ENCODE measurements around the gene ZNF132. TPM values are rescaled to one million over a fixed set of nuclear protein-coding genes. Genes with fewer than 3 reads are reported as not detected.
"Not testable (repeated sequence)": the region's sequence is repeated elsewhere in the genome, so short reads cannot be mapped to it uniquely, and the experiment has no call there.

Gene ZNF132
- total RNA-seq (6.4 TPM), polyA plus RNA-seq (1.6 TPM)
- long read RNA-seq, donor 1, result 0 reads
- long read RNA-seq, donor 2, partial matches to known transcripts, result 0 of 4 reads
- long read RNA-seq, donor 2, other reads (novel, unspliced or antisense), result 0 of 4 reads
- long read RNA-seq, donor 3, partial matches to known transcripts, result 0 of 3 reads
- long read RNA-seq, donor 3, other reads (novel, unspliced or antisense), result 0 of 3 reads
- long read RNA-seq, donor 4, partial matches to known transcripts, result 0 of 5 reads
- long read RNA-seq, donor 4, other reads (novel, unspliced or antisense), result 0 of 5 reads
- long read RNA-seq, donor 5, partial matches to known transcripts, result 0 of 7 reads
- long read RNA-seq, donor 5, other reads (novel, unspliced or antisense), result 0 of 7 reads
- long read RNA-seq, donor 6, partial matches to known transcripts, result 0 of 1 reads
- long read RNA-seq, donor 6, other reads (novel, unspliced or antisense), result 0 of 1 reads
- long read RNA-seq, donor 7, result 0 reads
- long read RNA-seq, donor 8, result 0 reads
- long read RNA-seq, donor 9, partial matches to known transcripts, result 0 of 2 reads
- long read RNA-seq, donor 9, other reads (novel, unspliced or antisense), result 0 of 2 reads
- long read RNA-seq, donor 10, partial matches to known transcripts, result 0 of 3 reads
- long read RNA-seq, donor 10, other reads (novel, unspliced or antisense), result 0 of 3 reads

DNA sequence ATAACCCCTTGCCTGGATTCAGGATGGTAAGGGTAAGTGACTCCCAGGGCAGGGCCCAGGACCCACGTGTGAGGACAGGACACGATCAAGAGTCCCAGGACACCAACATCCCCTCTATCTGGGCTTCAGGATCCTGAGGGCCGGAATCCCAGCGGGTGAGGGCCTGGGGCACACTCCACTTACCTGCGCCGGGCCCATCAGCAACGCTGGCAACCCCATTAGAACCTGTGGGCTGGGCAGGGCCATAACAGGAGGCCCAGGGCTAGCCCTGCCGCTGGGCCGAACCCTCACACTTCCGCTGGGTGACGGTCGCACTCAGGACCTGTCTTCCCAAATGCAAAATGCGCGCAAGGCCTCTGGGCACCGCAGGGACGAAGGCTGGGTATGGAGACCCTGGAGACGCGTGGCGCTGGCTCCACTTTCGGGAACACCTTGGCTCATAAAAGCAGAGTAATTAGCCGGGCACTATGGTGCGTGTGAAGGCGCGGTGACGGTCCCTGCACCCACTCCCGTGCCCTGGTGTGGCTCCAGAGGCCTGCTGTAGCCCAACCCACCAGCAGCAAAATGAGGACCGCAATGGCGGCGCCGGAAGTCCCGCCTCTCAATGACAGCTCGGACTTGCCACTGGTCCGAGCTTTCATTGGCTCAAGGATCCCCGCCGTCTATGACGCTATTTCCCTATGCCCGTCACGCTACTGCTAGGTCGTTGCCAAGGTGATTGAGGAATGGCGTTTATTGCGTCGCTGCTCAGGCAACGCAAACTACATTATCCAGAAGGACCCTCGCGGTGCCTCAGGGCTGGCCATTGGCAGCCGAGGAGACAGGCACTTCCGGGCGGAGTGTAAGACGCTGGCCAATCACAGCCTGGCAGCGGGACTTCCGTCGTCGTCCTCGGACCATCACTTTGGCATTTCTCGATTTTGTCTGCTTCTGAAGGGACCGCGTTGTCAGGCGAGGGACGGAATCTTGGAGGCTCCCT, at the start of gene ZNF132:
TSS of gene ZNF132 (minus strand) at position 578 of the 979 bp plus-strand sequence. CDS start at position 246, 332 bp downstream.
- H3K4me1 ChIP-seq (ENCODE audit: control insufficient read depth in 2 of 2, insufficient read depth in 2 of 2, low read length in 2 of 2), result peaks cover 6 to 13% of the 10 kb centered on the region in 2 donors
- peak within 1 kb of the TSS; percentile 59 to 83 for H3K27ac ChIP-seq (ENCODE audit: low read depth in 1 of 2, low read length in 1 of 2)
- 8% methylated on average over 59 of the region's 59 CpGs for WGBS

DNA sequence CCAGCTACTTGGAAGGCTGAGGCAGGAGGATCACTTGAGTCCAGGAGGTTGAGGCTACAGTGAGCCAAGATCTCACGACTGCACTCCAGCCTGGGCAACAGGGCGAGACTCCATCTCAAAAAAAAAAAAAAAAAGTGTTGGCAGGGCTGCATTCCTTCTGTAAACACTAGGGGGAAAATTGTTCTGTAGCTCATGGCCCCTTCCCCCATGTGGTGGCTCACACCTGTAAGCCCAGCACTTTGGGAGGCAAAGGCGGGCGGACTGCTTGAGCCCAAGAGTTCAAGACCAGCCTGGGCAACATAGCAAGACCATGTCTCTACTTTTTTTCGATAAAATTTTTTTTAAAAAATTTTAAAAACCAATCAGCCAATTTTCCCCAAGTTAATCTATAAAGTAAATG, 44.4 kb upstream of the ZNF132 start:
- not testable (repeated sequence) for H3K27me3 ChIP-seq (ENCODE audit: control insufficient read depth in 2 of 2, insufficient read depth in 1 of 2, low read length in 1 of 2); H3K4me3 ChIP-seq (ENCODE audit: low read length in 2 of 2); H3K27ac ChIP-seq (ENCODE audit: low read depth in 1 of 2, low read length in 1 of 2); H3K9me3 ChIP-seq (ENCODE audit: control insufficient read depth in 2 of 2, insufficient read depth in 1 of 2, low read length in 1 of 2); DNase-seq (ENCODE audit: low read depth in 6 of 9, low spot score in 9 of 9)
- Histone ChIP-seq H3K36me3 (ENCODE audit: control insufficient read depth in 2 of 2, insufficient read depth in 2 of 2, low read length in 1 of 2) (peaks cover 6 to 13% of the 10 kb centered on the region in 2 donors), H3K4me1 (ENCODE audit: control insufficient read depth in 2 of 2, insufficient read depth in 2 of 2, low read length in 2 of 2) (peaks cover 3 to 22% of the 10 kb centered on the region in 2 donors)
- 98% methylated on average over 5 of the region's 5 CpGs for WGBS

More for the DNA sequence above, at the start of gene ZNF132:
- H3K9me3 ChIP-seq (ENCODE audit: control insufficient read depth in 2 of 2, insufficient read depth in 1 of 2, low read length in 1 of 2), result peaks cover 3 to 42% of the 10 kb centered on the region in 2 donors
- H3K27me3 ChIP-seq (ENCODE audit: control insufficient read depth in 2 of 2, insufficient read depth in 1 of 2, low read length in 1 of 2), result peaks cover 5% of the 10 kb centered on the region in 2 donors
- DNase-seq (ENCODE audit: low read depth in 6 of 9, low spot score in 9 of 9), result peak; percentile 89 to 98 (median 94)
- peak within 1 kb of the TSS; percentile 52 to 59 for H3K4me3 ChIP-seq (ENCODE audit: low read length in 2 of 2)
- H3K36me3 ChIP-seq (ENCODE audit: control insufficient read depth in 2 of 2, insufficient read depth in 2 of 2, low read length in 1 of 2), result peaks cover 1 to 8% of the 10 kb centered on the region in 2 donors

DNA sequence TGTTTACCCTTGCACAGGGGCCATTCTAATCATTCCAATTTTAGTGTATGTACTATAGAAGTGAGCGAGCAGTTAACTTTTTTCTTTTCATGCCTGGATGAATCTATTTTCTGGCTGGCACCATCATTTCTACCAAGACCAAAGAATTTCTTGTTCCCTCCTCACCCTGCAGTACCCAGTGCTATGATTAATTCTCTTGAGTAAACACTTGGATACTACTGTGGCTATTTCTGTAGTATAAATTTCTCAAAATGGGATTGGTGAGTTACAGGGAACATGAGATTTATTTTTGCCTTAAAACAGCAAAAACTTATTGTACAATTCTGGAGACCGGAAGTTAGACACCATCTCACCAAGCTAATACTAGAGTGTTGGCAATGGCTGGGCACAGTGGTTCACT, 43.8 kb upstream of the ZNF132 start:
- WGBS, result 100% methylated on average over 2 of the region's 2 CpGs
- Histone ChIP-seq H3K9me3 (ENCODE audit: control insufficient read depth in 2 of 2, insufficient read depth in 1 of 2, low read length in 1 of 2) (no peaks in the 10 kb centered on the region), H3K36me3 (ENCODE audit: control insufficient read depth in 2 of 2, insufficient read depth in 2 of 2, low read length in 1 of 2) (peaks cover 6 to 13% of the 10 kb centered on the region in 2 donors), H3K27me3 (ENCODE audit: control insufficient read depth in 2 of 2, insufficient read depth in 1 of 2, low read length in 1 of 2) (no peaks in the 10 kb centered on the region), H3K27ac (ENCODE audit: low read depth in 1 of 2, low read length in 1 of 2) (no peak overlapping the region), H3K4me1 (ENCODE audit: control insufficient read depth in 2 of 2, insufficient read depth in 2 of 2, low read length in 2 of 2) (peaks cover 3 to 22% of the 10 kb centered on the region in 2 donors), H3K4me3 (ENCODE audit: low read length in 2 of 2) (no peak overlapping the region)
- no peak for DNase-seq (ENCODE audit: low read depth in 6 of 9, low spot score in 9 of 9)

DNA sequence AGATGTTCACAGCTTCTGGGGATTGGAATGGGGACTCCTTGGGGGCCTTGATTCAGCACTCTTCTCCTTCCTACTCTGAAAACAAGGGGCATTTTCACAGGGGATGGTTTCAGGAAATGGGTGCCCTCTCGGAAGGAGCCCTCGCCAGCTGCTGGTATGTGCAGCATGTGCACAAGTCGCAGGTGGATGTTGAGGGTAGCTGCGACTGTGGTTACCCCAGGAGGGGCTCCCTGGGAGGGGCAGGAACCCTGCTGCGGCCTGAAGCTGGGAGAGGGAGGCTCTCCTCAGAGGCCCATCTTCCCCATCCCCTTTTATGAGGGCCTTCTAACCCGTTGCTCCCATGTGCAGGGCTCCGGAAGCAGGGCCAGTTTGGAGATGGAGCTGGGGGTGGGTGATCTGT, 42.4 kb upstream of the ZNF132 start:
- WGBS, result 32% methylated on average over 7 of the region's 7 CpGs
- H3K36me3 ChIP-seq (ENCODE audit: control insufficient read depth in 2 of 2, insufficient read depth in 2 of 2, low read length in 1 of 2), result peaks cover 6 to 13% of the 10 kb centered on the region in 2 donors
- no peaks in the 10 kb centered on the region for H3K9me3 ChIP-seq (ENCODE audit: control insufficient read depth in 2 of 2, insufficient read depth in 1 of 2, low read length in 1 of 2)
- peaks cover 3 to 22% of the 10 kb centered on the region in 2 donors for H3K4me1 ChIP-seq (ENCODE audit: control insufficient read depth in 2 of 2, insufficient read depth in 2 of 2, low read length in 2 of 2)
- no peak overlapping the region for H3K4me3 ChIP-seq (ENCODE audit: low read length in 2 of 2)
- peak overlapping the region; percentile 78 to 84 for H3K27ac ChIP-seq (ENCODE audit: low read depth in 1 of 2, low read length in 1 of 2)
- H3K27me3 ChIP-seq (ENCODE audit: control insufficient read depth in 2 of 2, insufficient read depth in 1 of 2, low read length in 1 of 2), result no peaks in the 10 kb centered on the region
- peak in 5 of 9 donors; percentile 28 to 79 (median 63) for DNase-seq (ENCODE audit: low read depth in 6 of 9, low spot score in 9 of 9)

- H3K9me3 ChIP-seq (ENCODE audit: control insufficient read depth in 2 of 2, insufficient read depth in 1 of 2, low read length in 1 of 2), result no peaks in the 10 kb centered on the region
- no peak overlapping the region for H3K27ac ChIP-seq (ENCODE audit: low read depth in 1 of 2, low read length in 1 of 2)
- no peak for DNase-seq (ENCODE audit: low read depth in 6 of 9, low spot score in 9 of 9)
- no peaks in the 10 kb centered on the region for H3K27me3 ChIP-seq (ENCODE audit: control insufficient read depth in 2 of 2, insufficient read depth in 1 of 2, low read length in 1 of 2)
- no peak overlapping the region for H3K4me3 ChIP-seq (ENCODE audit: low read length in 2 of 2)
- WGBS, result 94% methylated on average over 2 of the region's 2 CpGs
- peaks cover 6 to 13% of the 10 kb centered on the region in 2 donors for H3K36me3 ChIP-seq (ENCODE audit: control insufficient read depth in 2 of 2, insufficient read depth in 2 of 2, low read length in 1 of 2)
- peaks cover 10 to 33% of the 10 kb centered on the region in 2 donors for H3K4me1 ChIP-seq (ENCODE audit: control insufficient read depth in 2 of 2, insufficient read depth in 2 of 2, low read length in 2 of 2)
These were observed 40.9 kb upstream of the ZNF132 start for GRCh38 chr19:58480831-58481230.

- peaks cover 6 to 13% of the 10 kb centered on the region in 2 donors for H3K36me3 ChIP-seq (ENCODE audit: control insufficient read depth in 2 of 2, insufficient read depth in 2 of 2, low read length in 1 of 2)
- no peak for DNase-seq (ENCODE audit: low read depth in 6 of 9, low spot score in 9 of 9)
- H3K4me3 ChIP-seq (ENCODE audit: low read length in 2 of 2), result no peak overlapping the region
- no peak overlapping the region for H3K27ac ChIP-seq (ENCODE audit: low read depth in 1 of 2, low read length in 1 of 2)
- WGBS, result 96% methylated on average over 20 of the region's 20 CpGs
- H3K4me1 ChIP-seq (ENCODE audit: control insufficient read depth in 2 of 2, insufficient read depth in 2 of 2, low read length in 2 of 2), result peaks cover 11 to 33% of the 10 kb centered on the region in 2 donors
- no peaks in the 10 kb centered on the region for H3K9me3 ChIP-seq (ENCODE audit: control insufficient read depth in 2 of 2, insufficient read depth in 1 of 2, low read length in 1 of 2)
- no peaks in the 10 kb centered on the region for H3K27me3 ChIP-seq (ENCODE audit: control insufficient read depth in 2 of 2, insufficient read depth in 1 of 2, low read length in 1 of 2)
These were observed 40.5 kb upstream of the ZNF132 start for GRCh38 chr19:58480481-58480830.

DNA sequence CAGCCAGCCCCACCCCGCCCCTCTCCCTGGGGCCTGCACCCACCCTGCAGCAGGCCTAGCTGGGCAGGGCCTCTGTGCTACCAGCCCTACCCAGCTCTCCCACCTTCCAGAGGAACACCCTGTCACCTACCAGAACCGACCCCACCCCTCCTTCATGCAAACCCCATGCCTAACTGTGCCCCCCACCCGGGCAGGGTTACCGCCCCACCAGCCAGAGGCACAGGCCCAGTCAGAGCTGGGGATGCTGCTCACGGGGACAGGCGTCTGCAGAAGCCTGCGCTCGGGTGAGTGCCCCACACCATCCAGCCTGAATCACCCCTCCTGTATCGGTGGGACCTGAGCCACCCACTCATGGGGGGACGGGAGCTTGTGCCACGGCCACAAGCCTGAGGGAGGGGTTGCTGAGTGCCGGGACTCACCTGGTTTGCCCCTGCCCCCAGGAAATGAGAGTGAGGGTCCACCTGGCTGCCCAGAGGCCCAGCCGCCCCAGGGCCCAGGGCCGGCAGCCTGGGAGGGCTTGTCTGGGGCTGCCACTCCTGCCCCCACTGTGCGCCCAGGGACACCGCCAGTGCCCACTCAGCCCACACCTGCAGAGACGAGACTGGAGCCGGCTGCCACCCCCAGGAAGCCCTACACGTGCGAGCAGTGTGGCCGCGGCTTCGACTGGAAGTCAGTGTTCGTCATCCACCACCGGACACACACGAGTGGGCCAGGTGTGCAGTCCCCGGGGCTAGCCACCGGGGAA, 40.0 kb upstream of the ZNF132 start:
- no peak overlapping the region for H3K4me3 ChIP-seq (ENCODE audit: low read length in 2 of 2)
- no peak for DNase-seq (ENCODE audit: low read depth in 6 of 9, low spot score in 9 of 9)
- no peak overlapping the region for H3K27ac ChIP-seq (ENCODE audit: low read depth in 1 of 2, low read length in 1 of 2)
- no peaks in the 10 kb centered on the region for H3K27me3 ChIP-seq (ENCODE audit: control insufficient read depth in 2 of 2, insufficient read depth in 1 of 2, low read length in 1 of 2)
- peaks cover 6 to 13% of the 10 kb centered on the region in 2 donors for H3K36me3 ChIP-seq (ENCODE audit: control insufficient read depth in 2 of 2, insufficient read depth in 2 of 2, low read length in 1 of 2)
- 94% methylated on average over 28 of the region's 28 CpGs for WGBS
- peaks cover 16 to 38% of the 10 kb centered on the region in 2 donors for H3K4me1 ChIP-seq (ENCODE audit: control insufficient read depth in 2 of 2, insufficient read depth in 2 of 2, low read length in 2 of 2)
- no peaks in the 10 kb centered on the region for H3K9me3 ChIP-seq (ENCODE audit: control insufficient read depth in 2 of 2, insufficient read depth in 1 of 2, low read length in 1 of 2)

- H3K4me3 ChIP-seq (ENCODE audit: low read length in 2 of 2), result no peak overlapping the region
- DNase-seq (ENCODE audit: low read depth in 6 of 9, low spot score in 9 of 9), result no peak
- H3K36me3 ChIP-seq (ENCODE audit: control insufficient read depth in 2 of 2, insufficient read depth in 2 of 2, low read length in 1 of 2), result peaks cover 6 to 13% of the 10 kb centered on the region in 2 donors
- H3K27ac ChIP-seq (ENCODE audit: low read depth in 1 of 2, low read length in 1 of 2), result no peak overlapping the region
- no peaks in the 10 kb centered on the region for H3K27me3 ChIP-seq (ENCODE audit: control insufficient read depth in 2 of 2, insufficient read depth in 1 of 2, low read length in 1 of 2)
- H3K9me3 ChIP-seq (ENCODE audit: control insufficient read depth in 2 of 2, insufficient read depth in 1 of 2, low read length in 1 of 2), result no peaks in the 10 kb centered on the region
- 91% methylated on average over 7 of the region's 7 CpGs for WGBS
- H3K4me1 ChIP-seq (ENCODE audit: control insufficient read depth in 2 of 2, insufficient read depth in 2 of 2, low read length in 2 of 2), result peaks cover 17 to 41% of the 10 kb centered on the region in 2 donors
These were observed 39.4 kb upstream of the ZNF132 start for GRCh38 chr19:58479303-58479702.

Data from thymus (tissue), 14 donors.